ENCODE results near the gene RASSF7. TPM values are rescaled to one million over a fixed set of nuclear protein-coding genes. Genes with fewer than 3 reads are reported as not detected.

The RASSF7 gene
- total RNA-seq, 1 experiment from 2014 or later = 32.5 TPM

- H3K36me3 Mint-ChIP-seq = peaks cover 14% of the 10 kb centered on the region
- POLR2A ChIA-PET = no interaction called here
- H3K4me3 Mint-ChIP-seq = no peak overlapping the region
- H3K27me3 Mint-ChIP-seq (ENCODE audit: low read depth) = no peaks in the 10 kb centered on the region
- ATAC-seq (no peak), DNase-seq (ENCODE audit: low spot score) (no peak)
- H3K4me1 Mint-ChIP-seq = 0 out of 2 replicates have a peak, but pooled peaks cover 4% of the 10 kb centered on the region
- no peaks in the 10 kb centered on the region for H3K9me3 Mint-ChIP-seq
- CTCF ChIA-PET = interaction anchor here (0.6 to 2.8 kb wide), 7 partner anchors 23 to 151 kb away, joined by 3 to 14 read pairs (median 4); partner anchors contain the start of genes LMNTD2 and PHRF1
- peak overlapping the region; percentile 82; the same call in 1 of the 2 replicates for H3K27ac Mint-ChIP-seq
- TF ChIP-seq KAT7 (CRISPR knock-in tag; IDR thresholded peaks at IDR 0.05; ENCODE audit: borderline replicate concordance) (no peak), CTCF (IDR thresholded peaks at IDR 0.05) (no peak), CREM (CRISPR knock-in tag; IDR thresholded peaks at IDR 0.05) (no peak), ATF3 (CRISPR knock-in tag; conservative IDR thresholded peaks at IDR 0.05) (no peak), ZNF232 (CRISPR knock-in tag; IDR thresholded peaks at IDR 0.05) (no peak), FOXP1 (CRISPR knock-in tag; IDR thresholded peaks at IDR 0.05; ENCODE audit: borderline replicate concordance) (no peak), USF1 (CRISPR knock-in tag; IDR thresholded peaks at IDR 0.05) (no peak), ZNF512 (CRISPR knock-in tag; IDR thresholded peaks at IDR 0.05; ENCODE audit: borderline replicate concordance) (no peak), JAZF1 (CRISPR knock-in tag; IDR thresholded peaks at IDR 0.05) (no peak)
Measured at GRCh38 chr11:612201-612960, 51.6 kb downstream of the RASSF7 start.

GRCh38 chr11:612961-613300 lies 52.2 kb downstream of the RASSF7 start:
- Mint-ChIP-seq H3K36me3 (peaks cover 13% of the 10 kb centered on the region), H3K4me3 (no peak overlapping the region)
- POLR2A ChIA-PET = no interaction called here

More at GRCh38 chr11:612961-613300, 52.2 kb downstream of the RASSF7 start:
- H3K27me3 Mint-ChIP-seq (ENCODE audit: low read depth) = no peaks in the 10 kb centered on the region
- H3K4me1 Mint-ChIP-seq = 0 out of 2 replicates have a peak, but pooled peaks cover 4% of the 10 kb centered on the region
- H3K9me3 Mint-ChIP-seq = no peaks in the 10 kb centered on the region
- DNase-seq (ENCODE audit: low spot score) = no peak
- CTCF ChIA-PET = interaction anchor here (0.5 to 2.8 kb wide), 5 partner anchors 22 to 150 kb away, joined by 3 to 14 read pairs (median 4); no protein-coding TSS in a partner anchor
- ATAC-seq = no peak
- no peak overlapping the region for H3K27ac Mint-ChIP-seq
- TF ChIP-seq TEAD4 (CRISPR knock-in tag; IDR thresholded peaks at IDR 0.05) (no peak), OVOL2 (CRISPR knock-in tag; IDR thresholded peaks at IDR 0.05; ENCODE audit: borderline replicate concordance) (no peak), GABPB1 (CRISPR knock-in tag; IDR thresholded peaks at IDR 0.05) (no peak), ELF4 (CRISPR knock-in tag; IDR thresholded peaks at IDR 0.05; ENCODE audit: low read depth) (no peak), NFATC4 (CRISPR knock-in tag; IDR thresholded peaks at IDR 0.05) (no peak), KAT7 (CRISPR knock-in tag; IDR thresholded peaks at IDR 0.05; ENCODE audit: borderline replicate concordance) (no peak), NFE2L1 (CRISPR knock-in tag; IDR thresholded peaks at IDR 0.05) (no peak), PRDM15 (CRISPR knock-in tag; IDR thresholded peaks at IDR 0.05) (no peak)
